ENCODE results near the gene ORM2.

ORM2 gene

GRCh38 chr9:114296338-114296737, 33.3 kb upstream of the ORM2 start:
- DNase-seq: no peak

GRCh38 chr9:114299286-114300152, 30.1 kb upstream of the ORM2 start:
- DNase-seq: no peak

GRCh38 chr9:114300153-114300845, 29.4 kb upstream of the ORM2 start:
- no peak for DNase-seq

- DNase-seq: no peak
Measured at GRCh38 chr9:114300846-114301797, 28.5 kb upstream of the ORM2 start.

- no peak for DNase-seq
Measured at GRCh38 chr9:114301798-114302565, 27.7 kb upstream of the ORM2 start.

- no peak for DNase-seq
Measured at GRCh38 chr9:114302727-114303126, 26.9 kb upstream of the ORM2 start.

GRCh38 chr9:114303571-114303970, 26.1 kb upstream of the ORM2 start:
- no peak for DNase-seq

- DNase-seq: no peak
Measured at GRCh38 chr9:114303977-114304376, 25.7 kb upstream of the ORM2 start.

- no peak for DNase-seq
Measured at GRCh38 chr9:114304416-114305188, 25.1 kb upstream of the ORM2 start.

GRCh38 chr9:114307899-114308267, 21.8 kb upstream of the ORM2 start:
- DNase-seq: no peak

GRCh38 chr9:114308361-114308950, 21.2 kb upstream of the ORM2 start:
- no peak for DNase-seq

- no peak for DNase-seq
Measured at GRCh38 chr9:114309096-114309495, 20.6 kb upstream of the ORM2 start.

- no peak for DNase-seq
Measured at GRCh38 chr9:114310471-114311450, 18.9 kb upstream of the ORM2 start.

GRCh38 chr9:114311571-114312512, 17.8 kb upstream of the ORM2 start:
- no peak for DNase-seq

GRCh38 chr9:114312513-114312875, 17.2 kb upstream of the ORM2 start:
- no peak for DNase-seq

GRCh38 chr9:114313186-114313585, 16.5 kb upstream of the ORM2 start:
- DNase-seq: no peak

- no peak for DNase-seq
Measured at GRCh38 chr9:114314256-114314867, 15.3 kb upstream of the ORM2 start.

Measured in NCI-H1105 (cell line).